Type B pancreatic cell (in vitro differentiated cells): ENCODE data around the gene ELL. TPM values are rescaled to one million over a fixed set of nuclear protein-coding genes. Genes with fewer than 3 reads are reported as not detected.

Experiments
- DNase-seq: peaks from one replicate; pipeline ENCODE4 v3.0.0; 2021; ENCODE audit warnings: mixed read lengths; ENCODE audit not compliant: unreplicated experiment; ENCODE audit errors: extremely low spot score
- H3K27ac Mint-ChIP-seq: 2 replicates; pipeline ENCODE4 v1.8.0; 2021; ENCODE audit warnings: mild to moderate bottlenecking, mixed read lengths
- H3K27me3 Mint-ChIP-seq: 2 replicates; pipeline ENCODE4 v1.8.0; 2021; ENCODE audit warnings: mixed read lengths
- H3K36me3 Mint-ChIP-seq: 2 replicates; pipeline ENCODE4 v1.8.0; 2021; ENCODE audit warnings: mixed read lengths
- H3K4me1 Mint-ChIP-seq: one replicate; pipeline ENCODE4 v1.8.0; 2021; ENCODE audit warnings: mixed read lengths; ENCODE audit not compliant: unreplicated experiment
- H3K4me3 Mint-ChIP-seq: 2 replicates; pipeline ENCODE4 v1.8.0; 2021; ENCODE audit warnings: mild to moderate bottlenecking, mixed read lengths
- H3K9me3 Mint-ChIP-seq: 2 replicates; pipeline ENCODE4 v1.8.0; 2021; ENCODE audit warnings: mixed read lengths
- CTCF ChIP-seq: fragments of 200-600 bp; sonication (generic); conservative IDR thresholded peaks from 2 replicates; pipeline ENCODE4 v1.5.0; 2021; ENCODE audit warnings: antibody characterized with exemption, mild to moderate bottlenecking
- total RNA-seq: library from RNA; stranded (reverse); gene quantifications from 2 replicates; pipeline ENCODE4 v1.2.1, GENCODE V29; 2021; ENCODE audit warnings: low replicate concordance

Gene ELL
- total RNA-seq, 1 donor from 2014 or later = 13.6 TPM

GRCh38 chr19:18473706-18474087 is 48.2 kb downstream of the ELL start:
- DNase-seq = no peak
- Mint-ChIP-seq H3K36me3 (peaks cover 11% of the 10 kb centered on the region), H3K27ac (no peak overlapping the region), H3K4me1 (peaks cover 20% of the 10 kb centered on the region), H3K4me3 (no peak overlapping the region), H3K27me3 (no peaks in the 10 kb centered on the region), H3K9me3 (no peaks in the 10 kb centered on the region)
- no peak for TF ChIP-seq CTCF

- peaks cover 19% of the 10 kb centered on the region for H3K4me1 Mint-ChIP-seq
- no peak overlapping the region for H3K27ac Mint-ChIP-seq
- no peak for DNase-seq
- H3K9me3 Mint-ChIP-seq = no peaks in the 10 kb centered on the region
- no peak overlapping the region for H3K4me3 Mint-ChIP-seq
- H3K27me3 Mint-ChIP-seq = no peaks in the 10 kb centered on the region
- H3K36me3 Mint-ChIP-seq = peaks cover 11% of the 10 kb centered on the region
- no peak for TF ChIP-seq CTCF
These were observed 48.7 kb downstream of the ELL start for GRCh38 chr19:18473003-18473705.

GRCh38 chr19:18470787-18471186 is 51.1 kb downstream of the ELL start:
- no peaks in the 10 kb centered on the region for H3K36me3 Mint-ChIP-seq
- no peaks in the 10 kb centered on the region for H3K27me3 Mint-ChIP-seq
- H3K4me3 Mint-ChIP-seq = no peak overlapping the region
- DNase-seq = no peak
- H3K9me3 Mint-ChIP-seq = no peaks in the 10 kb centered on the region
- peaks cover 3% of the 10 kb centered on the region for H3K4me1 Mint-ChIP-seq
- H3K27ac Mint-ChIP-seq = no peak overlapping the region
- no peak for TF ChIP-seq CTCF

GRCh38 chr19:18469069-18469846 is 52.6 kb downstream of the ELL start:
- H3K27ac Mint-ChIP-seq = no peak overlapping the region
- no peaks in the 10 kb centered on the region for H3K4me1 Mint-ChIP-seq
- peak; percentile 81 for DNase-seq
- no peaks in the 10 kb centered on the region for H3K27me3 Mint-ChIP-seq
- H3K9me3 Mint-ChIP-seq = no peaks in the 10 kb centered on the region
- no peaks in the 10 kb centered on the region for H3K36me3 Mint-ChIP-seq
- TF ChIP-seq CTCF = peak; percentile 86
- H3K4me3 Mint-ChIP-seq = no peak overlapping the region

- no peaks in the 10 kb centered on the region for H3K4me1 Mint-ChIP-seq
- TF ChIP-seq CTCF = no peak
- no peak for DNase-seq
- H3K27ac Mint-ChIP-seq = no peak overlapping the region
- no peaks in the 10 kb centered on the region for H3K36me3 Mint-ChIP-seq
- H3K27me3 Mint-ChIP-seq = no peaks in the 10 kb centered on the region
- H3K4me3 Mint-ChIP-seq = no peak overlapping the region
- H3K9me3 Mint-ChIP-seq = no peaks in the 10 kb centered on the region
These were observed 53.4 kb downstream of the ELL start for GRCh38 chr19:18468517-18468916.
